Progenitor cell of endocrine pancreas (in vitro differentiated cells): Measurements from ENCODE around the gene GMDS. TPM values are rescaled to one million over a fixed set of nuclear protein-coding genes. Genes with fewer than 3 reads are reported as not detected.

Experiments
- DNase-seq: peaks from one replicate; pipeline ENCODE4 v3.0.0; 2021; ENCODE audit warnings: low spot score; ENCODE audit not compliant: unreplicated experiment
- H3K27ac Mint-ChIP-seq: 2 replicates; pipeline ENCODE4 v1.8.0; 2021; ENCODE audit warnings: mild to moderate bottlenecking, moderate library complexity, mixed read lengths
- H3K27me3 Mint-ChIP-seq: 2 replicates; pipeline ENCODE4 v1.8.0; 2021; ENCODE audit warnings: mixed read lengths
- H3K36me3 Mint-ChIP-seq: 2 replicates; pipeline ENCODE4 v1.8.0; 2022; ENCODE audit warnings: mixed read lengths; ENCODE audit not compliant: insufficient read depth
- H3K4me1 Mint-ChIP-seq: 2 replicates; pipeline ENCODE4 v1.8.0; 2021; ENCODE audit warnings: low read depth, mixed read lengths
- H3K4me3 Mint-ChIP-seq: 2 replicates; pipeline ENCODE4 v1.8.0; 2021; ENCODE audit warnings: low read depth, mild to moderate bottlenecking, moderate library complexity, mixed read lengths
- H3K9me3 Mint-ChIP-seq: 2 replicates; pipeline ENCODE4 v1.8.0; 2021; ENCODE audit warnings: low read depth, mixed read lengths
- total RNA-seq: library from RNA; stranded (reverse); gene quantifications from 2 replicates; pipeline ENCODE4 v1.2.1, GENCODE V29; 2021
- TF ChIP-seq, protein P1 (sequence below): fragments of 200-600 bp; sonication (generic); IDR thresholded peaks from one replicate; pipeline ENCODE4 v1.5.0; 2021; ENCODE audit warnings: antibody characterized with exemption, mild to moderate bottlenecking; ENCODE audit not compliant: unreplicated experiment

GMDS gene
- total RNA-seq, 1 donor from 2014 or later: 17.2 TPM

DNA sequence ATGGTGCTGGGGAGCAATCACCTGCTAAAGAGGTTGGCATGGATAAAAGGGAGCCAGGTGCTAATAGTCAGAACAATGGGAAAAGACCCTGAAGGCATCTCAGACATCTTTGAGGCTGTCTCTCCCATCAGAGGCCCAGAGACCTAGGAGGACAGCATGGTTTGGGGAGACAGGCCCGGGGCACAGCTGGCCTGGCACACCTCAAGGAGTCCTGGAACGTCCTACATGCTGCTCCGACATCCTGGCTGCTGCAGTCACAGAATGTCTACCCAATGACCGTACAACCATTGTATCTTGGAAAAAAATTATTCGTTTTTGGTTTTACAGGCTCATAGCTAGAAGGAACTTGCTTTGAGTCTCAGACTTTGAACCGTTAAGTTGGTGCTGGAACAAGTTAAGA is 4.4 kb downstream of the GMDS start:
- DNase-seq: no peak
- Mint-ChIP-seq H3K36me3 (no peaks in the 10 kb centered on the region), H3K4me3 (no peak overlapping the region), H3K27ac (no peak overlapping the region), H3K4me1 (peaks cover 6% of the 10 kb centered on the region), H3K27me3 (peaks cover 9% of the 10 kb centered on the region), H3K9me3 (no peaks in the 10 kb centered on the region)
- TF ChIP-seq, protein P1, sequence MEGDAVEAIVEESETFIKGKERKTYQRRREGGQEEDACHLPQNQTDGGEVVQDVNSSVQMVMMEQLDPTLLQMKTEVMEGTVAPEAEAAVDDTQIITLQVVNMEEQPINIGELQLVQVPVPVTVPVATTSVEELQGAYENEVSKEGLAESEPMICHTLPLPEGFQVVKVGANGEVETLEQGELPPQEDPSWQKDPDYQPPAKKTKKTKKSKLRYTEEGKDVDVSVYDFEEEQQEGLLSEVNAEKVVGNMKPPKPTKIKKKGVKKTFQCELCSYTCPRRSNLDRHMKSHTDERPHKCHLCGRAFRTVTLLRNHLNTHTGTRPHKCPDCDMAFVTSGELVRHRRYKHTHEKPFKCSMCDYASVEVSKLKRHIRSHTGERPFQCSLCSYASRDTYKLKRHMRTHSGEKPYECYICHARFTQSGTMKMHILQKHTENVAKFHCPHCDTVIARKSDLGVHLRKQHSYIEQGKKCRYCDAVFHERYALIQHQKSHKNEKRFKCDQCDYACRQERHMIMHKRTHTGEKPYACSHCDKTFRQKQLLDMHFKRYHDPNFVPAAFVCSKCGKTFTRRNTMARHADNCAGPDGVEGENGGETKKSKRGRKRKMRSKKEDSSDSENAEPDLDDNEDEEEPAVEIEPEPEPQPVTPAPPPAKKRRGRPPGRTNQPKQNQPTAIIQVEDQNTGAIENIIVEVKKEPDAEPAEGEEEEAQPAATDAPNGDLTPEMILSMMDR: no peak

DNA sequence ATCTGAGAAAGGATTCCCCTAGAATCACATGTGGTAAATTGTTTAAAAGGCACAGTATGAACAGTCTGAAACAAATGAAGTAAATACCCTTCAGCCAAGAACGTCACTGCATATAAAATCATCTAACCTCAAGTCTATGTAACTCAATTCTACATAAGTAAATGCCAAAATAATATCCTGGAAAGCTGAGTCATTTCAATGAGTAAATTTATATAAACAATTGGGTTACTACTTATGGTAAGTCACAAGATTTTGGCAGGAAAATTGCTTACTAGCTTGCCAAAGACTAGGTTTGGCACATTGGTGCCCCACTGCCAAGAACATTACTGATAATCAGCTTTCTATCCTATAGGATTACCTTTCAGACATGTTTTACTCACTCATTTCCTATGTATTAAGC is 8.4 kb downstream of the GMDS start:
- Mint-ChIP-seq H3K27me3 (no peaks in the 10 kb centered on the region), H3K4me3 (no peak overlapping the region), H3K36me3 (no peaks in the 10 kb centered on the region), H3K9me3 (no peaks in the 10 kb centered on the region), H3K4me1 (no peaks in the 10 kb centered on the region), H3K27ac (no peak overlapping the region)
- DNase-seq: no peak
- TF ChIP-seq, protein P1: no peak

DNA sequence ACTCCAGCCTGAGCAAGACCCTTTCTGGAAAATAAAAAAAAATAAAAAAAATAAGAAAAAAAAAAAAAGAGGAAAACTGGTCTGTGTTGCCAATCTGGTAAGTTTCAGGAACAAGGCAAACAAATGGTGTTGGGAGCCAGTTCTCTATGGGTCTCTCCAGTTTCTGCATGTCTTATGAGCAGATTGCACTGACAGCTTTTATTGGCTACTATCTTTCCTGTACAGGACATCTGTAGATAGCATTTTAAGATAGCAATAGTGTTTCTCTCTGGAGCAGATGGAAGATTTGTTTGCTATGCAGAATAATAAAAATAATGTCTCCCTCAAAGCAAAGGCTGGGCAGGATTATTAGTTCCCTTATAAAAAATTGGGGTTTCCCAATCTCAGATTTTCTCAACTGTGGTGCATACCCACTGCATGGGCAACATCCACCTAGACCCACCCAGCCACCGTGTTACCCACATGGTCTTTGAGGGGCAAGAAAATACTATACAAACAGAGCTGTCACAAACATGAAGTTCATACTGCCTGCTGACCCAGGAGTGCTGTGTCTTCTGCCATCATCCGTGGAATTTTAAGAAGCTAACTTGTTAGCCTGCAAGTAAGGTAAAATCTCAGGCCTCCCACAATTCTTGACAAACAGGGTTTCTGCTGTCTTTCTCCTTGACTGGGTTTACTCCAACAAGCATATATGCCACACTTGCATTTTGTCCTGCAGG is 9.5 kb downstream of the GMDS start:
- Mint-ChIP-seq H3K9me3 (no peaks in the 10 kb centered on the region), H3K36me3 (no peaks in the 10 kb centered on the region), H3K27me3 (no peaks in the 10 kb centered on the region), H3K4me3 (no peak overlapping the region), H3K4me1 (no peaks in the 10 kb centered on the region), H3K27ac (no peak overlapping the region)
- no peak for DNase-seq
- TF ChIP-seq, protein P1: no peak

DNA sequence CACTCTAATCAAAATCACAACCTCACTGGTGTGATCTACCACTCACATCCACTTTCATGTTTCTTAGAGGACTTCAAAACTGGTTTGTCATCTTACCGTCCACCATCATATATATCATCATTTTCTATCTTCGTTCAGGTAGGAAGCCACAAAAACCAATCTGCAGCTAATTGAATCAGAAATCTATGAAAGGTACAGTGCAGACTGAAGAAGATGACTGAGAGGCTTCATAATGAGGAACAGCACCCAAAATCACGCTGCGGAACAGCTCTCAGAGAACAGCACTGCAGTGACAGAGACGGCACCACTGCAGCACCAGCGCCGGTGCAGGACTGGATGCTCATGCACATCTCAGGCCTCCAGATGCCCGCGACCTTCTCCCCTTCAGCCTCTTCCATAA is 13.0 kb downstream of the GMDS start:
- H3K36me3 Mint-ChIP-seq: no peaks in the 10 kb centered on the region
- H3K4me3 Mint-ChIP-seq: no peak overlapping the region
- no peaks in the 10 kb centered on the region for H3K27me3 Mint-ChIP-seq
- no peak overlapping the region for H3K27ac Mint-ChIP-seq
- no peaks in the 10 kb centered on the region for H3K9me3 Mint-ChIP-seq
- no peak for DNase-seq
- peaks cover 6% of the 10 kb centered on the region for H3K4me1 Mint-ChIP-seq
- TF ChIP-seq, protein P1: no peak

DNA sequence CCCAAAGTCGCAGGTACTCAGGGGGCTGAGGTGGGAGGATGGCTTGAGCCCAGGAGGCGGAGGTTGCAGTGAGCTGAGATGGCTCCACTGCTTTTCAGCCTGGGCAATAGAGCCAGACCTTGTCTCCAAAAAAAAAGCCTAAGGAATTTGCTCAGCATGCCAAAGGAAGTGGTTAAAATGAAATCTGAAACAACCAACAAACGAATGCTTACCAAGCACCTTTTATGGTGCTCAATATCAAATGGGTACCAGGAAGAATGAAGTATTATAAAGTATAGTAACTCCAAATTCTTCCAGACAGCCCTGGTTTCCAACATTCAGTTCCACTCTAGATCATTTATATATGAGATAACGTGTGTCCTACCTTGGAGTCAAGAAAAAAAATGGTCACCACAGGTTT is 14.0 kb downstream of the GMDS start:
- TF ChIP-seq, protein P1: no peak
- no peaks in the 10 kb centered on the region for H3K27me3 Mint-ChIP-seq
- no peak overlapping the region for H3K27ac Mint-ChIP-seq
- no peaks in the 10 kb centered on the region for H3K9me3 Mint-ChIP-seq
- peaks cover 10% of the 10 kb centered on the region for H3K4me1 Mint-ChIP-seq
- H3K36me3 Mint-ChIP-seq: no peaks in the 10 kb centered on the region
- no peak overlapping the region for H3K4me3 Mint-ChIP-seq
- no peak for DNase-seq
